ENCODE measurements around the gene SVEP1. TPM values are rescaled to one million over a fixed set of nuclear protein-coding genes. Genes with fewer than 3 reads are reported as not detected.

Gene SVEP1
- polyA plus RNA-seq, 1 experiment, result 24.8 TPM

DNA sequence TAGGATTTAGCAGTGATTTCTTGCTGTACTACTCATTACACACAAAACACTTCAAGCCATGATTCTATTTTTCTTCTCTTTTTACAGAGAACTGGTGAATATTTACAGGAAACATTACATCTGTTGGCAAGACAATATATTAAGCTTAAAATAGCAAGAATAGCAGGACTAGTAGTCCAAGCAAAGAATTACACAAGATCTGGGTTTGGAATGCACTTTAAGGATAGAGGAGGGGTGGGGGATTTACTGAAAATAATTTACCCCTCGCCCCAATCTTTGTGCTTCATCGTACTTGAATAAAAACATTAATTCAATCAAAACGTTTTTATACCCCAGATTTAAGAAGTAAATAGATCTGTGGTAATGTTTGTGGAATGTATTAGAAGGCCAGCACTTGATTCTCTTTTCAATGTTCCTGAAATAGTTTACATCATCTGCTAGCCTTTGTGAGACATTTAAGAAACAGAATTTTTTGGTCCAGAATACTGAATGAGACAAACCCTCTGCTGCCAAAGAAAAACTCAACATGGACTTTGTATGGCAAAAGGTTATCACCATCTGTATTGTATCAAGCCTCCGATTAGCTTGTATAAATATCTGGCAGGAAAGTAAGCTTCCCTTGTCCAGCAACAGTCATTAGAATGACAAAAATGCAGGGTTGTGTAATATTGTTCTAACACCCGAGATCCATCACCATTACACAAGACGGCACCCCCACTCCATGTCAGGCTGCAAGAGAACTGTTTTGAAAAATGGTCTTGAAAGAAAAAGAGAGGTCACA lies 23.8 kb downstream of the SVEP1 start:
- H3K27me3 ChIP-seq (ENCODE audit: control insufficient read depth, insufficient read depth, low read length), result no peaks in the 10 kb centered on the region
- ChIA-PET CTCF (interaction anchor here (0.6 to 1.2 kb wide), 4 partner anchors 19 to 43 kb away, joined by 3 to 4 read pairs (median 4); no protein-coding TSS in a partner anchor), POLR2A (interaction anchor here (0.6 to 1.4 kb wide), 2 partner anchors 13 to 27 kb away, joined by 3 to 8 read pairs; no protein-coding TSS in a partner anchor)
- H3K4me3 ChIP-seq (ENCODE audit: low read depth, low read length), result no peak overlapping the region
- TF ChIP-seq, protein P1, sequence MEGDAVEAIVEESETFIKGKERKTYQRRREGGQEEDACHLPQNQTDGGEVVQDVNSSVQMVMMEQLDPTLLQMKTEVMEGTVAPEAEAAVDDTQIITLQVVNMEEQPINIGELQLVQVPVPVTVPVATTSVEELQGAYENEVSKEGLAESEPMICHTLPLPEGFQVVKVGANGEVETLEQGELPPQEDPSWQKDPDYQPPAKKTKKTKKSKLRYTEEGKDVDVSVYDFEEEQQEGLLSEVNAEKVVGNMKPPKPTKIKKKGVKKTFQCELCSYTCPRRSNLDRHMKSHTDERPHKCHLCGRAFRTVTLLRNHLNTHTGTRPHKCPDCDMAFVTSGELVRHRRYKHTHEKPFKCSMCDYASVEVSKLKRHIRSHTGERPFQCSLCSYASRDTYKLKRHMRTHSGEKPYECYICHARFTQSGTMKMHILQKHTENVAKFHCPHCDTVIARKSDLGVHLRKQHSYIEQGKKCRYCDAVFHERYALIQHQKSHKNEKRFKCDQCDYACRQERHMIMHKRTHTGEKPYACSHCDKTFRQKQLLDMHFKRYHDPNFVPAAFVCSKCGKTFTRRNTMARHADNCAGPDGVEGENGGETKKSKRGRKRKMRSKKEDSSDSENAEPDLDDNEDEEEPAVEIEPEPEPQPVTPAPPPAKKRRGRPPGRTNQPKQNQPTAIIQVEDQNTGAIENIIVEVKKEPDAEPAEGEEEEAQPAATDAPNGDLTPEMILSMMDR (IDR thresholded peaks at IDR 0.05; ENCODE audit: insufficient read depth, low read depth, low read length), result no peak
- no peaks in the 10 kb centered on the region; the same call in 1 of the 2 replicates for H3K36me3 ChIP-seq (ENCODE audit: control insufficient read depth, insufficient read depth, low read length)
- DNase-seq (ENCODE audit: low read depth), result peak; percentile 81

DNA sequence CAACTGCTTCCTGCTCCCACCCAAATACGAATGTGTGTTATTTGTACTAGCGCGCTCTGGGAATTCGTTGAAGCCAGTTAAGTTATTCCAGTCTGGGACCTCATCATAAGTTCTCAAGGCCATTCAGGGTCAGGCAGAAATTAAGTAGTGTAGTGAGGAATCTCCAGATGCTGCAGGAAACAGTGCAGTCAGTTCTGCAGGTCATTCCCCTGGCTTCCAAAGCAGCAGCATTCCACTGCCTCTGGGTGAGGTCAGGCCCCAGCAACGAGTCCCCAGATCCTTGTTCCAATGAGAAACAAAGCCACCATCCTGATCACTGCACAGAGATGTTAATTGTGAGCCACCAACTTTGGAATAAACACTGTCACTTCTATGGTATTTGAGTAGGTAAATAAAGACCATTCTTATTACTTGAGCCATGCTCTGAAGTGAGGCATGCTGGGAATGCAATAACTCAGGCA lies 33.1 kb downstream of the SVEP1 start:
- TF ChIP-seq, protein P1 (IDR thresholded peaks at IDR 0.05; ENCODE audit: insufficient read depth, low read depth, low read length), result no peak
- POLR2A ChIA-PET, result no interaction called here

DNA sequence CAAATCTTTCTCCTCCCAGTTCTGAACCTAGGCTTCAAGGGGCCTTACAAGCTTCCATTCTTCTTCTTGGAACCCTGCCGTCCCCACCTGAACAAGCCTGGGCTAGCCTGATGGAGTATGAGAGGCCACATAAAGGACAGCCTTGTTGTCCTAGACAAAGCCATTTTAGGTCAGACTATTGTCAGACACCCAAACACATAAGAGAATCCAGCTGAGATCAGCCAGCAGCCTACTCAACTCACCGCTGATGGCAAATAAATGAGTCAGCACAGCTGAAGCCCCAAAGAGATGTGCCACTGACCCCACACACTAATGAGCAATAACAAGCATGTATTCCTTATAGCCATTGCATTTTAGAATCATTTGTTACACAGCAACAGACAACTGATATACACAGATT lies 33.8 kb downstream of the SVEP1 start:
- Histone ChIP-seq H3K27me3 (ENCODE audit: control insufficient read depth, insufficient read depth, low read length) (no peaks in the 10 kb centered on the region), H3K36me3 (ENCODE audit: control insufficient read depth, insufficient read depth, low read length) (peaks cover 13% of the 10 kb centered on the region), H3K4me3 (ENCODE audit: low read depth, low read length) (no peak overlapping the region)
- TF ChIP-seq, protein P1 (IDR thresholded peaks at IDR 0.05; ENCODE audit: insufficient read depth, low read depth, low read length), result no peak
- CTCF ChIA-PET, result interaction anchor here (0.6 kb wide), 1 partner anchor 165 kb away, joined by 3 read pairs; no protein-coding TSS in a partner anchor
- POLR2A ChIA-PET, result interaction anchor here (0.6 kb wide), 1 partner anchor 1427 kb away, joined by 7 read pairs; no protein-coding TSS in a partner anchor
- no peak for DNase-seq (ENCODE audit: low read depth)

More for the DNA sequence above, 33.1 kb downstream of the SVEP1 start:
- CTCF ChIA-PET, result no interaction called here
- DNase-seq (ENCODE audit: low read depth), result no peak
- Histone ChIP-seq H3K36me3 (ENCODE audit: control insufficient read depth, insufficient read depth, low read length) (peaks cover 13% of the 10 kb centered on the region), H3K4me3 (ENCODE audit: low read depth, low read length) (no peak overlapping the region), H3K27me3 (ENCODE audit: control insufficient read depth, insufficient read depth, low read length) (no peaks in the 10 kb centered on the region)

DNA sequence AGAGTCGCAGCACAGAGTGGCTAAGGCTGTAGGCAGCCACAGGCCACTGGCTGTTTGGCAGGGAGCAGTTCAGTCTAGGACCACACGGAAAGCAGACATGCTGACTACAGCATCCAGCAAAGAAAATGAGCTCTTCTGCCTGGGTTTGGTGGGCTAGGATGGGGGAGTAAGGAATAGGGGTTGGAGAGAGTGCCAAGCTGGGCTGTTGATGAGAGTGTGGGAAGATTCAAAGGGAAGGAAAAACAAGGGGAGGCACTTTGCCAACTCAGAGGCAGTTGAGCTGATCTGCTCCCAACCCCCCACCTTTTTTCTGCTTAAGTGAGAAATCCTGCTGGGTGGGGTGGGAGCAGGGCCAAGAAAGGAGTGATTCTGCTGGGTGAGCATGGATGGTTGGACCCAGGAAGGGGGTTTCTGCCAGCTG lies 35.9 kb downstream of the SVEP1 start:
- no peak for DNase-seq (ENCODE audit: low read depth)
- Histone ChIP-seq H3K36me3 (ENCODE audit: control insufficient read depth, insufficient read depth, low read length) (peaks cover 9% of the 10 kb centered on the region), H3K4me3 (ENCODE audit: low read depth, low read length) (no peak overlapping the region), H3K27me3 (ENCODE audit: control insufficient read depth, insufficient read depth, low read length) (no peaks in the 10 kb centered on the region)
- ChIA-PET POLR2A (interaction anchor here (0.7 to 2.3 kb wide), 2 partner anchors 12 to 35 kb away, joined by 3 to 8 read pairs; no protein-coding TSS in a partner anchor), CTCF (no interaction called here)
- TF ChIP-seq, protein P1 (IDR thresholded peaks at IDR 0.05; ENCODE audit: insufficient read depth, low read depth, low read length), result no peak

DNA sequence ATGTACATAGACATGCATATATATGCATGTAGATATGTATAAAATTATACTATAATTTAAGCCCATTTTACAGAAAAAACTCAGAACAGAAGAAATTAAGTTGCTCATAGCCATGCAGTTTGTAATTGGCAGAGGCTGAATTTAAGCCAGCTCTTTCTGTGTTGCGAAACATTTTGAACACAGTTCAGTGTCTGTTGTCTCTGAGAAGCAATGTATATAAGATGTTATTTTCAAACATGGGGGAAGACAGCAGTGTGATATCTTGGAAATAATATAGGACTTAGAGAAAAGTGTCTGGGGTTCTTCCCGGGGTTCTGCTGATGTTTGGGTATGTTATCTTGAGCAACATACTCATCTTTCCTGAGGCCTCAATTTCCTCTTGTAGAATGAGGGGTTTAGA lies 37.6 kb downstream of the SVEP1 start:
- no peak for DNase-seq (ENCODE audit: low read depth)
- Histone ChIP-seq H3K4me3 (ENCODE audit: low read depth, low read length) (no peak overlapping the region), H3K36me3 (ENCODE audit: control insufficient read depth, insufficient read depth, low read length) (peaks cover 6% of the 10 kb centered on the region), H3K27me3 (ENCODE audit: control insufficient read depth, insufficient read depth, low read length) (no peaks in the 10 kb centered on the region)
- ChIA-PET POLR2A (interaction anchor here (2.3 kb wide), 1 partner anchor 14 kb away, joined by 8 read pairs; no protein-coding TSS in a partner anchor), CTCF (interaction anchor here (1.5 kb wide), 1 partner anchor 11 kb away, joined by 4 read pairs; no protein-coding TSS in a partner anchor)
- TF ChIP-seq, protein P1 (IDR thresholded peaks at IDR 0.05; ENCODE audit: insufficient read depth, low read depth, low read length), result no peak

Data from BJ (cell line).